ENCODE data around the gene CAPN15.

The CAPN15 gene

GRCh38 chr16:548586-548985 is 21.1 kb downstream of the CAPN15 start:
- no peak for DNase-seq

- no peak for DNase-seq
Measured at GRCh38 chr16:549544-550263, 22.2 kb downstream of the CAPN15 start.

- no peak for DNase-seq
Measured at GRCh38 chr16:551210-551609, 23.7 kb downstream of the CAPN15 start.

- no peak for DNase-seq
Measured at GRCh38 chr16:552171-552570, 24.7 kb downstream of the CAPN15 start.

GRCh38 chr16:553601-554296 is 26.2 kb downstream of the CAPN15 start:
- no peak for DNase-seq

GRCh38 chr16:554297-554621 is 26.7 kb downstream of the CAPN15 start:
- DNase-seq, result no peak

GRCh38 chr16:554640-555365 is 27.3 kb downstream of the CAPN15 start:
- DNase-seq, result no peak

- DNase-seq, result no peak
Measured at GRCh38 chr16:555528-556473, 28.3 kb downstream of the CAPN15 start.

GRCh38 chr16:556474-557173 is 29.1 kb downstream of the CAPN15 start:
- no peak for DNase-seq

GRCh38 chr16:557463-558297 is 30.2 kb downstream of the CAPN15 start:
- no peak for DNase-seq

- DNase-seq, result no peak
Measured at GRCh38 chr16:558298-559020, 30.9 kb downstream of the CAPN15 start.

- no peak for DNase-seq
Measured at GRCh38 chr16:559021-559380, 31.5 kb downstream of the CAPN15 start.

- no peak for DNase-seq
Measured at GRCh38 chr16:559411-560203, 32.1 kb downstream of the CAPN15 start.

- DNase-seq, result no peak
Measured at GRCh38 chr16:560204-560700, 32.7 kb downstream of the CAPN15 start, which contains the start of gene PRR35. Gene PRR35, plus strand, starts transcription at chr16:560394. Its CDS starts 2,901 bp downstream, at chr16:563295.

GRCh38 chr16:560701-561412 is 33.3 kb downstream of the CAPN15 start:
- no peak for DNase-seq

GRCh38 chr16:561413-561794 is 33.9 kb downstream of the CAPN15 start:
- DNase-seq, result no peak

GRCh38 chr16:561957-562938 is 34.7 kb downstream of the CAPN15 start:
- no peak for DNase-seq

Data from hematopoietic multipotent progenitor cell treated with erythropoietin and hydrocortisone succinate and interleukin-3 and kit ligand, for 6 days (in vitro differentiated cells).